ENCODE results near the gene NRROS. TPM values are rescaled to one million over a fixed set of nuclear protein-coding genes. Genes with fewer than 3 reads are reported as not detected.

Gene NRROS
- polyA plus RNA-seq, 2 of the 4 experiments (the other 2 are of a cell fraction), result not detected

- WGBS (ENCODE audit: missing lambda C conversion rate), result 84% methylated on average over 13 of the region's 13 CpGs
- no peak for FAIRE-seq
- Histone ChIP-seq H3K4me2 (no peak overlapping the region), H3K4me1 (no peaks in the 10 kb centered on the region), H3K9me3 (no peaks in the 10 kb centered on the region), H3K4me3 (no peak overlapping the region), H3K27ac (no peak overlapping the region)
- no peak for TF ChIP-seq ZSCAN20 (CRISPR knock-in tag; IDR thresholded peaks at IDR 0.05)
- no peak for TF ChIP-seq EHF (CRISPR knock-in tag; IDR thresholded peaks at IDR 0.05)
- TF ChIP-seq JUNB (IDR thresholded peaks at IDR 0.05), result no peak
- no peak for TF ChIP-seq TFCP2L1 (CRISPR knock-in tag; IDR thresholded peaks at IDR 0.05)
- TF ChIP-seq RFX5 (IDR thresholded peaks at IDR 0.05), result no peak
- no peak for TF ChIP-seq ZC3H11A (IDR thresholded peaks at IDR 0.05)
- TF ChIP-seq MAFK (IDR thresholded peaks at IDR 0.05; ENCODE audit: partially characterized antibody), result no peak
- no peak for ATAC-seq
- CTCF ChIA-PET, result interaction anchor here (0.8 kb wide), 1 partner anchor 34 kb away, joined by 4 read pairs; no protein-coding TSS in a partner anchor
- POLR2A ChIA-PET, result no interaction called here
- DNase-seq (ENCODE audit: low read depth in 1 of 2, low spot score in 1 of 2), result no peak
These were observed 3.8 kb downstream of the NRROS start for GRCh38 chr3:196643201-196643749.

- ATAC-seq (no peak), DNase-seq (ENCODE audit: low read depth in 1 of 2, low spot score in 1 of 2) (no peak), FAIRE-seq (no peak)
- H3K4me1 ChIP-seq, result no peaks in the 10 kb centered on the region
- no peaks in the 10 kb centered on the region for H3K9me3 ChIP-seq
- H3K4me2 ChIP-seq, result no peak overlapping the region
- TF ChIP-seq ZFP36 (IDR thresholded peaks at IDR 0.05; ENCODE audit: borderline replicate concordance, partially characterized antibody), result no peak
- TF ChIP-seq CHD2 (IDR thresholded peaks at IDR 0.05; ENCODE audit: low read length, partially characterized antibody), result no peak
- no peak for TF ChIP-seq HOXB13 (CRISPR knock-in tag; IDR thresholded peaks at IDR 0.05; ENCODE audit: low read depth)
- TF ChIP-seq REST (IDR thresholded peaks at IDR 0.05), result no peak
- TF ChIP-seq NPAS2 (CRISPR knock-in tag; IDR thresholded peaks at IDR 0.05; ENCODE audit: borderline replicate concordance), result no peak
- TF ChIP-seq ATOH8 (CRISPR knock-in tag; IDR thresholded peaks at IDR 0.05; ENCODE audit: low read depth), result no peak
- TF ChIP-seq TFCP2L1 (CRISPR knock-in tag; IDR thresholded peaks at IDR 0.05), result no peak
- TF ChIP-seq MYC (IDR thresholded peaks at IDR 0.05; ENCODE audit: borderline replicate concordance, low read length), result no peak
- no peak for TF ChIP-seq EHF (CRISPR knock-in tag; IDR thresholded peaks at IDR 0.05)
- TF ChIP-seq USF2 (IDR thresholded peaks at IDR 0.05), result no peak
- H3K4me3 ChIP-seq, result no peak overlapping the region
- POLR2A ChIA-PET, result no interaction called here
- CTCF ChIA-PET, result interaction anchor here (0.8 kb wide), 1 partner anchor 34 kb away, joined by 4 read pairs; no protein-coding TSS in a partner anchor
- H3K27ac ChIP-seq, result no peak overlapping the region
- 63% methylated on average over 5 of the region's 5 CpGs for WGBS (ENCODE audit: missing lambda C conversion rate)
These were observed 4.3 kb downstream of the NRROS start for GRCh38 chr3:196643761-196644160.

GRCh38 chr3:196645096-196645495 is 5.6 kb downstream of the NRROS start:
- WGBS (ENCODE audit: missing lambda C conversion rate), result 90% methylated on average over 4 of the region's 4 CpGs
- H3K4me1 ChIP-seq, result no peaks in the 10 kb centered on the region
- H3K27ac ChIP-seq, result no peak overlapping the region
- FAIRE-seq (no peak), ATAC-seq (no peak), DNase-seq (ENCODE audit: low read depth in 1 of 2, low spot score in 1 of 2) (no peak)
- no peaks in the 10 kb centered on the region for H3K9me3 ChIP-seq
- H3K4me3 ChIP-seq, result no peak overlapping the region
- CTCF ChIA-PET, result interaction anchor here (1.5 kb wide), 1 partner anchor 18 kb away, joined by 3 read pairs; no protein-coding TSS in a partner anchor
- no peak overlapping the region for H3K4me2 ChIP-seq
- POLR2A ChIA-PET, result no interaction called here
- no peak for TF ChIP-seq PHF8 (IDR thresholded peaks at IDR 0.05; ENCODE audit: borderline replicate concordance, low read depth)
- no peak for TF ChIP-seq EHMT2 (IDR thresholded peaks at IDR 0.05; ENCODE audit: low read depth)
- TF ChIP-seq HDAC2 (IDR thresholded peaks at IDR 0.05), result no peak
- no peak for TF ChIP-seq SMC3 (IDR thresholded peaks at IDR 0.05)
- no peak for TF ChIP-seq TP53 (CRISPR knock-in tag; IDR thresholded peaks at IDR 0.05)
- no peak for TF ChIP-seq MAFK (IDR thresholded peaks at IDR 0.05; ENCODE audit: partially characterized antibody)
- no peak for TF ChIP-seq EP300 (IDR thresholded peaks at IDR 0.05)
- TF ChIP-seq HMGXB4 (CRISPR knock-in tag; IDR thresholded peaks at IDR 0.05; ENCODE audit: borderline replicate concordance), result no peak
- no peak for TF ChIP-seq NFE2L2 (conservative IDR thresholded peaks at IDR 0.05; ENCODE audit: low read length)
- no peak for TF ChIP-seq RAD21 (conservative IDR thresholded peaks at IDR 0.05 in 1 of 2, IDR thresholded peaks at IDR 0.05 in 1 of 2)
- TF ChIP-seq MYC (IDR thresholded peaks at IDR 0.05; ENCODE audit: borderline replicate concordance, low read length), result no peak
- TF ChIP-seq CHD4 (IDR thresholded peaks at IDR 0.05; ENCODE audit: borderline replicate concordance), result no peak
- no peak for TF ChIP-seq SREBF2 (IDR thresholded peaks at IDR 0.05)

Measured in A549 (cell line).